Osteoblast (primary cell): Measurements from ENCODE around the gene HTR3A. TPM values are rescaled to one million over a fixed set of nuclear protein-coding genes. Genes with fewer than 3 reads are reported as not detected.

Source experiments
- DNase-seq: peaks from one replicate; pipeline ENCODE4 v3.0.0; 2011; ENCODE audit warnings: low spot score, mixed read lengths; ENCODE audit not compliant: insufficient read length; ENCODE audit errors: missing footprints
- H2AFZ ChIP-seq: 2 replicates; pipeline ENCODE4 v1.6.0; 2011; ENCODE audit warnings: mild to moderate bottlenecking, low read length
- H3K27ac ChIP-seq: 2 replicates; pipeline ENCODE4 v1.5.1; 2011; ENCODE audit warnings: mild to moderate bottlenecking, low read depth, low read length, moderate library complexity
- H3K27me3 ChIP-seq: 2 replicates; pipeline ENCODE4 v1.6.0; 2012; ENCODE audit warnings: mild to moderate bottlenecking, control low read depth, inconsistent platforms, low read length, moderate library complexity; ENCODE audit not compliant: insufficient read depth
- H3K36me3 ChIP-seq: 2 replicates; pipeline ENCODE4 v1.5.1; 2011; ENCODE audit warnings: mild to moderate bottlenecking, low read length, control low read depth, moderate library complexity; ENCODE audit not compliant: insufficient read depth
- H3K4me1 ChIP-seq: 2 replicates; pipeline ENCODE4 v1.5.1; 2011; ENCODE audit warnings: mild to moderate bottlenecking, low read length, control low read depth, moderate library complexity; ENCODE audit not compliant: insufficient read depth
- H3K4me2 ChIP-seq: 2 replicates; pipeline ENCODE4 v1.6.0; 2011; ENCODE audit warnings: mild to moderate bottlenecking, low read length; ENCODE audit not compliant: insufficient read depth
- H3K4me3 ChIP-seq: fragments of 200-600 bp; sonication (generic); 3 replicates; pipeline ENCODE4 v1.5.1; 2012; ENCODE audit warnings: mild to moderate bottlenecking, low read length, inconsistent platforms; ENCODE audit not compliant: insufficient read depth
- H3K79me2 ChIP-seq: 2 replicates; pipeline ENCODE4 v1.6.0; 2012; ENCODE audit warnings: mild to moderate bottlenecking, low read length, control low read depth, inconsistent platforms; ENCODE audit not compliant: insufficient read depth
- H3K9me3 ChIP-seq: 2 replicates; pipeline ENCODE4 v1.5.1; 2011; ENCODE audit warnings: low read depth, low read length, control low read depth
- H4K20me1 ChIP-seq: 2 replicates; pipeline ENCODE4 v1.6.0; 2012; ENCODE audit warnings: mild to moderate bottlenecking, low read length, control low read depth; ENCODE audit not compliant: insufficient read depth
- total RNA-seq: library from RNA; depleted of rRNA; stranded (reverse); fragments of >200 nt; gene quantifications from 2 replicates; pipeline ENCODE4 v1.2.3, GENCODE V29; 2012
- TF ChIP-seq, protein P1 (sequence below): IDR thresholded peaks from 2 replicates; pipeline ENCODE4 v1.5.1; 2011; ENCODE audit warnings: mild to moderate bottlenecking, low read depth, low read length, moderate library complexity; ENCODE audit errors: extremely low read depth

HTR3A gene
- total RNA-seq, 1 donor: not detected

- Histone ChIP-seq H3K36me3 (no peaks in the 10 kb centered on the region), H4K20me1 (peaks cover 2% of the 10 kb centered on the region), H3K9me3 (no peaks in the 10 kb centered on the region), H3K4me2 (no peak overlapping the region), H3K79me2 (no peaks in the 10 kb centered on the region), H2AFZ (no peak overlapping the region), H3K4me3 (no peak overlapping the region), H3K4me1 (no peaks in the 10 kb centered on the region), H3K27ac (no peak overlapping the region), H3K27me3 (peaks cover 7% of the 10 kb centered on the region)
- no peak for DNase-seq
- TF ChIP-seq, protein P1, sequence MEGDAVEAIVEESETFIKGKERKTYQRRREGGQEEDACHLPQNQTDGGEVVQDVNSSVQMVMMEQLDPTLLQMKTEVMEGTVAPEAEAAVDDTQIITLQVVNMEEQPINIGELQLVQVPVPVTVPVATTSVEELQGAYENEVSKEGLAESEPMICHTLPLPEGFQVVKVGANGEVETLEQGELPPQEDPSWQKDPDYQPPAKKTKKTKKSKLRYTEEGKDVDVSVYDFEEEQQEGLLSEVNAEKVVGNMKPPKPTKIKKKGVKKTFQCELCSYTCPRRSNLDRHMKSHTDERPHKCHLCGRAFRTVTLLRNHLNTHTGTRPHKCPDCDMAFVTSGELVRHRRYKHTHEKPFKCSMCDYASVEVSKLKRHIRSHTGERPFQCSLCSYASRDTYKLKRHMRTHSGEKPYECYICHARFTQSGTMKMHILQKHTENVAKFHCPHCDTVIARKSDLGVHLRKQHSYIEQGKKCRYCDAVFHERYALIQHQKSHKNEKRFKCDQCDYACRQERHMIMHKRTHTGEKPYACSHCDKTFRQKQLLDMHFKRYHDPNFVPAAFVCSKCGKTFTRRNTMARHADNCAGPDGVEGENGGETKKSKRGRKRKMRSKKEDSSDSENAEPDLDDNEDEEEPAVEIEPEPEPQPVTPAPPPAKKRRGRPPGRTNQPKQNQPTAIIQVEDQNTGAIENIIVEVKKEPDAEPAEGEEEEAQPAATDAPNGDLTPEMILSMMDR: peak; percentile 18
Observed at GRCh38 chr11:114027926-114028325, 53.0 kb downstream of the HTR3A start.

- Histone ChIP-seq H2AFZ (no peak overlapping the region), H3K4me1 (no peaks in the 10 kb centered on the region), H3K4me3 (no peak overlapping the region), H3K27ac (no peak overlapping the region), H3K9me3 (no peaks in the 10 kb centered on the region), H3K36me3 (no peaks in the 10 kb centered on the region), H3K27me3 (peaks cover 7% of the 10 kb centered on the region), H3K79me2 (no peaks in the 10 kb centered on the region), H3K4me2 (no peak overlapping the region), H4K20me1 (peaks cover 5% of the 10 kb centered on the region)
- TF ChIP-seq, protein P1: no peak
- no peak for DNase-seq
Observed at GRCh38 chr11:114031246-114031966, 56.5 kb downstream of the HTR3A start.

GRCh38 chr11:114031967-114032320 lies 57.0 kb downstream of the HTR3A start:
- Histone ChIP-seq H3K27me3 (peaks cover 7% of the 10 kb centered on the region), H4K20me1 (peaks cover 5% of the 10 kb centered on the region), H3K4me2 (no peak overlapping the region), H3K4me1 (no peaks in the 10 kb centered on the region), H3K79me2 (no peaks in the 10 kb centered on the region), H3K36me3 (no peaks in the 10 kb centered on the region), H2AFZ (no peak overlapping the region), H3K4me3 (no peak overlapping the region), H3K9me3 (no peaks in the 10 kb centered on the region), H3K27ac (no peak overlapping the region)
- TF ChIP-seq, protein P1: no peak
- DNase-seq: no peak

GRCh38 chr11:114033066-114033465 lies 58.2 kb downstream of the HTR3A start:
- no peaks in the 10 kb centered on the region for H3K4me1 ChIP-seq
- peaks cover 8% of the 10 kb centered on the region for H3K27me3 ChIP-seq
- no peak overlapping the region for H3K4me3 ChIP-seq
- TF ChIP-seq, protein P1: no peak
- H2AFZ ChIP-seq: no peak overlapping the region
- no peak overlapping the region for H3K27ac ChIP-seq
- no peak for DNase-seq
- no peak overlapping the region for H3K4me2 ChIP-seq
- no peaks in the 10 kb centered on the region for H3K79me2 ChIP-seq
- H3K36me3 ChIP-seq: no peaks in the 10 kb centered on the region
- peaks cover 5% of the 10 kb centered on the region for H4K20me1 ChIP-seq
- H3K9me3 ChIP-seq: no peaks in the 10 kb centered on the region
